Caco-2 (cell line): ENCODE results near the gene EHBP1. TPM values are rescaled to one million over a fixed set of nuclear protein-coding genes. Genes with fewer than 3 reads are reported as not detected.

Experiments used
- BruUV-seq: library from RNA; stranded (reverse); fragments of 400-500 nt; replicated peaks from 2 replicates; lab custom pipeline; 2021; lab: Mats Ljungman, UMichigan
- CTCF ChIA-PET: fragments of 300-600 bp; sonication (Branson Sonifier 250); formaldehyde crosslinking; loops from one replicate; lab custom pipeline; 2022; ENCODE audit warnings: antibody characterized with exemption; lab: Charles Lee
- POLR2A ChIA-PET: fragments of 300-600 bp; sonication (Branson Sonifier 250); formaldehyde crosslinking; loops from one replicate; lab custom pipeline; 2022; ENCODE audit warnings: antibody characterized with exemption; lab: Charles Lee
- DNase-seq, 2 experiments: peaks; one replicate each; pipeline versions ENCODE4 v3.0.0 to v3.0.0-alpha.2; 2020 to 2022
- H3K27me3 ChIP-seq: replicated peaks from 2 replicates; pipeline ENCODE4 v1.6.0; 2011; ENCODE audit warnings: low read length; ENCODE audit not compliant: control insufficient read depth, insufficient read depth
- H3K36me3 ChIP-seq: 2 replicates; pipeline ENCODE4 v1.5.1; 2011; ENCODE audit warnings: low read length; ENCODE audit not compliant: control insufficient read depth, insufficient read depth
- H3K4me1 ChIP-seq: fragments of 250-450 bp; sonication (Bioruptor Pico); 2 replicates; pipeline ENCODE4 v1.5.1; 2020; ENCODE audit warnings: mild to moderate bottlenecking
- H3K4me3 ChIP-seq: 2 replicates; pipeline ENCODE4 v1.5.1; 2011; ENCODE audit warnings: low read depth, mild to moderate bottlenecking, control low read depth, low read length
- H3K9me3 ChIP-seq: fragments of 250-450 bp; sonication (Bioruptor Pico); 2 replicates; pipeline ENCODE4 v1.5.1; 2020; ENCODE audit warnings: mild to moderate bottlenecking, moderate library complexity
- H3K27ac Mint-ChIP-seq: one replicate; pipeline ENCODE4 v1.8.0; 2022; ENCODE audit warnings: mixed read lengths; ENCODE audit not compliant: unreplicated experiment
- H3K27me3 Mint-ChIP-seq: one replicate; pipeline ENCODE4 v1.8.0; 2022; ENCODE audit warnings: mixed read lengths; ENCODE audit not compliant: insufficient read depth, unreplicated experiment
- H3K36me3 Mint-ChIP-seq: one replicate; pipeline ENCODE4 v1.8.0; 2022; ENCODE audit warnings: mild to moderate bottlenecking, mixed read lengths; ENCODE audit not compliant: insufficient read depth, unreplicated experiment
- H3K4me1 Mint-ChIP-seq: one replicate; pipeline ENCODE4 v1.8.0; 2022; ENCODE audit warnings: low read depth, mixed read lengths; ENCODE audit not compliant: unreplicated experiment
- H3K4me3 Mint-ChIP-seq: one replicate; pipeline ENCODE4 v1.8.0; 2022; ENCODE audit warnings: mild to moderate bottlenecking, moderate library complexity, mixed read lengths; ENCODE audit not compliant: unreplicated experiment
- H3K9me3 Mint-ChIP-seq: one replicate; pipeline ENCODE4 v1.8.0; 2022; ENCODE audit warnings: mixed read lengths; ENCODE audit not compliant: unreplicated experiment
- intact Hi-C: fragments of 100-400 bp; cut with micrococcal nuclease; formaldehyde crosslinking; loops from one replicate; pipeline ENCODE4 v1.10.0; 2022; ENCODE audit not compliant: unreplicated experiment
- total RNA-seq: library from RNA; stranded (reverse); gene quantifications from 2 replicates; pipeline ENCODE4 v1.2.3, GENCODE V29; 2022
- TF ChIP-seq, protein P1 (sequence below), 2 experiments: fragments of 200-600 bp in 1 of 2; IDR thresholded peaks; 1 replicate in 1 of 2; 2 replicates in 1 of 2; pipeline versions ENCODE4 v1.5.1 to v1.8.0; 2011 to 2022; ENCODE audit warnings: antibody characterized with exemption in 1 of 2, control low read depth in 1 of 2, inconsistent platforms in 1 of 2, low read depth in 1 of 2, low read length in 1 of 2, mild to moderate bottlenecking in 1 of 2, moderate library complexity in 1 of 2; ENCODE audit not compliant: insufficient read depth in 1 of 2, severe bottlenecking in 1 of 2, unreplicated experiment in 1 of 2

The EHBP1 gene
- total RNA-seq, 1 experiment from 2014 or later, result 120 TPM

DNA sequence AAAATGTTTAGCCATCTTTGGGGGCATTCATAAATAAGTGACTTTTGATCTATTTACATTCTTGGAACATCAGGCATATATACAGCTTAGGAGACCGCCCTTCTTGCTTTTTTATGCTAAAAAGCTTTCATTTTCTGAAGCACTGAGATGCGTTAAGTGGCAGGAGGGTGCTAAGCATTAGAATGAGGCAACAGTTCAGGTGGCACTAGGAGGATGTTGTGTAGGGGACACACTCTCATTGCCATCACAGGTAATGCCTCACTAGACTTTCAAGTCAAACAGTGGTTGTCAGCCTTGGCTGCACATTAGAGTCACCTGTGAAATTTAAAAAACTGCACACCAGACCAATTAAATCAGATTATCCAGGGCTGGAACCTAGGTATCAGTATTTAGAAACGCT lies 39.1 kb downstream of the EHBP1 start:
- peaks cover 26% of the 10 kb centered on the region for H3K4me1 Mint-ChIP-seq
- no peak overlapping the region for H3K27ac Mint-ChIP-seq
- BruUV-seq, result no TSS peak
- Histone ChIP-seq H3K9me3 (no peaks in the 10 kb centered on the region), H3K36me3 (peaks cover 1% of the 10 kb centered on the region; the same call in 1 of the 2 replicates), H3K27me3 (no peaks in the 10 kb centered on the region), H3K4me3 (no peak overlapping the region), H3K4me1 (peaks cover 34% of the 10 kb centered on the region)
- no peaks in the 10 kb centered on the region for H3K9me3 Mint-ChIP-seq
- POLR2A ChIA-PET, result no interaction called here
- H3K36me3 Mint-ChIP-seq, result peaks cover 14% of the 10 kb centered on the region
- no peaks in the 10 kb centered on the region for H3K27me3 Mint-ChIP-seq
- intact Hi-C loops, result no loop called here
- DNase-seq, result no peak
- CTCF ChIA-PET, result no interaction called here
- TF ChIP-seq, protein P1, sequence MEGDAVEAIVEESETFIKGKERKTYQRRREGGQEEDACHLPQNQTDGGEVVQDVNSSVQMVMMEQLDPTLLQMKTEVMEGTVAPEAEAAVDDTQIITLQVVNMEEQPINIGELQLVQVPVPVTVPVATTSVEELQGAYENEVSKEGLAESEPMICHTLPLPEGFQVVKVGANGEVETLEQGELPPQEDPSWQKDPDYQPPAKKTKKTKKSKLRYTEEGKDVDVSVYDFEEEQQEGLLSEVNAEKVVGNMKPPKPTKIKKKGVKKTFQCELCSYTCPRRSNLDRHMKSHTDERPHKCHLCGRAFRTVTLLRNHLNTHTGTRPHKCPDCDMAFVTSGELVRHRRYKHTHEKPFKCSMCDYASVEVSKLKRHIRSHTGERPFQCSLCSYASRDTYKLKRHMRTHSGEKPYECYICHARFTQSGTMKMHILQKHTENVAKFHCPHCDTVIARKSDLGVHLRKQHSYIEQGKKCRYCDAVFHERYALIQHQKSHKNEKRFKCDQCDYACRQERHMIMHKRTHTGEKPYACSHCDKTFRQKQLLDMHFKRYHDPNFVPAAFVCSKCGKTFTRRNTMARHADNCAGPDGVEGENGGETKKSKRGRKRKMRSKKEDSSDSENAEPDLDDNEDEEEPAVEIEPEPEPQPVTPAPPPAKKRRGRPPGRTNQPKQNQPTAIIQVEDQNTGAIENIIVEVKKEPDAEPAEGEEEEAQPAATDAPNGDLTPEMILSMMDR (IDR thresholded peaks at IDR 0.05; ENCODE audit: insufficient read depth in 1 of 2, low read depth in 1 of 2, low read length in 1 of 2, severe bottlenecking in 1 of 2, unreplicated experiment in 1 of 2), result no peak
- no peak overlapping the region for H3K4me3 Mint-ChIP-seq

DNA sequence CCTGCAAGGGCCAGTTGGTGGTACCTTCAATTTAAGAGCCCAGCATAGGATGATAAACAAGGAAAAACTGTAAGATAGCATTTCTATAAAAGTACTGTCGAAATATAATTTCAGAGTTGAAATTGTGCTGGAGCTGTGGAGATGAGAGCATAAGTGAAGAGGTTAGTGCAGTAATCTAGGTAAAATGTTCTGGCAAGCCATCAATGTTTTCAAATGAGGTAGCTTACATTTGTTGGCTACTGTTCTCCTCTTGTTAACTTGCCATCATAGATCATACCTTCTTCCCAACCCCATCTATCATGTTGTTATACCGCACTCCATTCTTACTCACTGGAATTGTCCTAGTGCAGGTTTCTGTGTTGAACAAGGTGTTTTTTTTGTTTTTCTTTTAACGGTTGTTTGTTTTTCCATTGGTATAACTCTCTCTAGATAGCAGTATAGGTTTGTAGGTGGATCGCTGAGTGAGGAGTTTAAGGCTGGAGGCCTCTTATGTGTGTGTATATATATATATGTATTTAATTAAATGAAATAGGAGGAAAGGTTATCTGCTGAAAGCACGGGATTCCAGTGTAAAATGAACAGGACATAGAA lies 40.5 kb downstream of the EHBP1 start:
- Mint-ChIP-seq H3K36me3 (peaks cover 23% of the 10 kb centered on the region), H3K27ac (no peak overlapping the region), H3K4me3 (no peak overlapping the region), H3K27me3 (no peaks in the 10 kb centered on the region), H3K9me3 (no peaks in the 10 kb centered on the region), H3K4me1 (peaks cover 26% of the 10 kb centered on the region)
- Histone ChIP-seq H3K9me3 (no peaks in the 10 kb centered on the region), H3K4me1 (peaks cover 34% of the 10 kb centered on the region), H3K4me3 (no peak overlapping the region), H3K36me3 (peaks cover 1% of the 10 kb centered on the region; the same call in 1 of the 2 replicates), H3K27me3 (no peaks in the 10 kb centered on the region)
- no peak for DNase-seq
- no TSS peak for BruUV-seq
- TF ChIP-seq, protein P1 (IDR thresholded peaks at IDR 0.05; ENCODE audit: insufficient read depth in 1 of 2, low read depth in 1 of 2, low read length in 1 of 2, severe bottlenecking in 1 of 2, unreplicated experiment in 1 of 2), result no peak
- ChIA-PET CTCF (no interaction called here), POLR2A (no interaction called here)
- intact Hi-C loops, result no loop called here

DNA sequence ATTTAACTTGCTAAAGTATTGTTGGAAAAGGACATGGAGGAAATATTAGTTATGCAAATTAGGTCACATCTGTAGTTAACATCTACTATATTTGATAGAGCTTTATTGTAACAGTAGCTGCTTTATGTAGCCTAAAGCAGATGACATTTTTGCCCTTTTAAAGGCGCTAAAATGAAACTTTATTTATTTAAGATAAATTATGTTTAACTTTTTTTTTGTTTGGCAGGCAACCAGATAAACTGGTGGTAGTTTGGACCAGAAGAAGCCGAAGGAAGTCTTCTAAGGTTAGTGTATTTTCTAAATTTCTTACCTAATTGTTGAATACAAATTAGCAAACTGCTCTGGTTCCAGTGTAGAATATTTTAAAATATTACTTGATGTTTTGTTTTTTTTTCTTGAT lies 41.7 kb downstream of the EHBP1 start:
- Mint-ChIP-seq H3K4me3 (no peak overlapping the region), H3K27me3 (no peaks in the 10 kb centered on the region), H3K9me3 (no peaks in the 10 kb centered on the region), H3K36me3 (peaks cover 35% of the 10 kb centered on the region), H3K4me1 (peaks cover 26% of the 10 kb centered on the region), H3K27ac (no peak overlapping the region)
- Histone ChIP-seq H3K36me3 (peaks cover 1% of the 10 kb centered on the region; the same call in 1 of the 2 replicates), H3K9me3 (no peaks in the 10 kb centered on the region), H3K27me3 (no peaks in the 10 kb centered on the region), H3K4me3 (no peak overlapping the region), H3K4me1 (peaks cover 29% of the 10 kb centered on the region)
- intact Hi-C loops, result no loop called here
- TF ChIP-seq, protein P1 (IDR thresholded peaks at IDR 0.05; ENCODE audit: insufficient read depth in 1 of 2, low read depth in 1 of 2, low read length in 1 of 2, severe bottlenecking in 1 of 2, unreplicated experiment in 1 of 2), result no peak
- ChIA-PET POLR2A (no interaction called here), CTCF (no interaction called here)
- no TSS peak for BruUV-seq
- no peak for DNase-seq
